Measurements from ENCODE around the gene TMEM14B. TPM values are rescaled to one million over a fixed set of nuclear protein-coding genes. Genes with fewer than 3 reads are reported as not detected.

The TMEM14B gene
- total RNA-seq, 1 experiment from 2014 or later, result 168 TPM

- POLR2A ChIA-PET (ENCODE audit: unreplicated experiment), result no interaction called here
- TF ChIP-seq EZH2 (IDR thresholded peaks at IDR 0.05; ENCODE audit: low read depth), result no peak
- H3K4me1 ChIP-seq (replicated peaks; ENCODE audit: insufficient read depth), result no peaks in the 10 kb centered on the region
- no peak overlapping the region for H2AFZ ChIP-seq
- H3K4me2 ChIP-seq, result no peak overlapping the region
- H3K9me3 ChIP-seq (ENCODE audit: insufficient read depth, low read depth), result no peaks in the 10 kb centered on the region
- intact Hi-C loops (cut with micrococcal nuclease; ENCODE audit: unreplicated experiment), result no loop called here
- H3K27ac ChIP-seq, result no peak overlapping the region
- no peaks in the 10 kb centered on the region for H3K9me2 ChIP-seq (ENCODE audit: insufficient read depth)
- BruUV-seq (replicated peaks), result no TSS peak
- H3K27me3 ChIP-seq (ENCODE audit: insufficient read depth, low read depth), result no peaks in the 10 kb centered on the region
- H3K4me3 ChIP-seq, result no peak overlapping the region
- no peaks in the 10 kb centered on the region for H4K20me1 ChIP-seq (ENCODE audit: insufficient read depth)
- H3K79me2 ChIP-seq (ENCODE audit: low read depth), result no peaks in the 10 kb centered on the region
- no peaks in the 10 kb centered on the region for H3K36me3 ChIP-seq (ENCODE audit: low read depth)
- DNase-seq, result no peak
- CTCF ChIA-PET, result no interaction called here
- H3F3A ChIP-seq (ENCODE audit: insufficient read depth, low read depth), result no peaks in the 10 kb centered on the region
Observed at GRCh38 chr6:10794239-10794638, 46.6 kb downstream of the TMEM14B start.

- no peak overlapping the region for H2AFZ ChIP-seq
- DNase-seq, result peak; percentile 7 to 70
- H3F3A ChIP-seq (ENCODE audit: insufficient read depth, low read depth), result no peaks in the 10 kb centered on the region
- H3K9me3 ChIP-seq (ENCODE audit: insufficient read depth, low read depth), result no peaks in the 10 kb centered on the region
- H4K20me1 ChIP-seq (ENCODE audit: insufficient read depth), result no peaks in the 10 kb centered on the region
- H3K4me2 ChIP-seq, result peak overlapping the region; percentile 50
- H3K27me3 ChIP-seq (ENCODE audit: insufficient read depth, low read depth), result no peaks in the 10 kb centered on the region
- peak overlapping the region; percentile 41; the same call in 1 of the 2 replicates for H3K27ac ChIP-seq
- no peaks in the 10 kb centered on the region for H3K36me3 ChIP-seq (ENCODE audit: low read depth)
- H3K79me2 ChIP-seq (ENCODE audit: low read depth), result no peaks in the 10 kb centered on the region
- intact Hi-C loops (cut with micrococcal nuclease; ENCODE audit: unreplicated experiment), result loop anchor here (1.0 to 10.0 kb wide), 7 partner anchors 85 to 774 kb away; partner anchors contain the start of genes C6orf52 and PAK1IP1
- ChIA-PET POLR2A (ENCODE audit: unreplicated experiment) (interaction anchor here (0.6 kb wide), 2 partner anchors 272 to 321 kb away, joined by 5 to 7 read pairs; no protein-coding TSS in a partner anchor), CTCF (interaction anchor here (0.6 to 1.6 kb wide), 4 partner anchors 67 to 322 kb away, joined by 4 to 10 read pairs (median 6); no protein-coding TSS in a partner anchor)
- no peak overlapping the region for H3K4me3 ChIP-seq
- H3K4me1 ChIP-seq (replicated peaks; ENCODE audit: insufficient read depth), result peaks cover 8% of the 10 kb centered on the region
- no peak for TF ChIP-seq CTCF (conservative IDR thresholded peaks at IDR 0.05)
- no peak for TF ChIP-seq EZH2 (IDR thresholded peaks at IDR 0.05; ENCODE audit: low read depth)
- BruUV-seq (replicated peaks), result no TSS peak
- H3K9me2 ChIP-seq (ENCODE audit: insufficient read depth), result no peaks in the 10 kb centered on the region
Observed at GRCh38 chr6:10800810-10801209, 53.2 kb downstream of the TMEM14B start.

- H3K79me2 ChIP-seq (ENCODE audit: low read depth), result no peaks in the 10 kb centered on the region
- no peak overlapping the region for H2AFZ ChIP-seq
- H3K27ac ChIP-seq, result no peak overlapping the region
- ChIA-PET POLR2A (ENCODE audit: unreplicated experiment) (interaction anchor here (0.6 kb wide), 2 partner anchors 322 to 323 kb away, joined by 7 to 20 read pairs; no protein-coding TSS in a partner anchor), CTCF (interaction anchor here (0.6 to 1.6 kb wide), 4 partner anchors 68 to 323 kb away, joined by 4 to 10 read pairs (median 4); no protein-coding TSS in a partner anchor)
- H4K20me1 ChIP-seq (ENCODE audit: insufficient read depth), result no peaks in the 10 kb centered on the region
- H3K4me3 ChIP-seq, result no peak overlapping the region
- peak overlapping the region; percentile 50 for H3K4me2 ChIP-seq
- no peaks in the 10 kb centered on the region for H3K36me3 ChIP-seq (ENCODE audit: low read depth)
- H3K9me3 ChIP-seq (ENCODE audit: insufficient read depth, low read depth), result no peaks in the 10 kb centered on the region
- H3K27me3 ChIP-seq (ENCODE audit: insufficient read depth, low read depth), result no peaks in the 10 kb centered on the region
- intact Hi-C loops (cut with micrococcal nuclease; ENCODE audit: unreplicated experiment), result loop anchor here (1.0 to 10.0 kb wide), 7 partner anchors 85 to 773 kb away; partner anchors contain the start of genes C6orf52 and PAK1IP1
- TF ChIP-seq CTCF (conservative IDR thresholded peaks at IDR 0.05) (peak; percentile 94), EZH2 (IDR thresholded peaks at IDR 0.05; ENCODE audit: low read depth) (no peak)
- no peaks in the 10 kb centered on the region for H3F3A ChIP-seq (ENCODE audit: insufficient read depth, low read depth)
- H3K4me1 ChIP-seq (replicated peaks; ENCODE audit: insufficient read depth), result peaks cover 8% of the 10 kb centered on the region
- no TSS peak for BruUV-seq (replicated peaks)
- peak; percentile 38 to 66 for DNase-seq
- no peaks in the 10 kb centered on the region for H3K9me2 ChIP-seq (ENCODE audit: insufficient read depth)
Observed at GRCh38 chr6:10801224-10801848, 53.7 kb downstream of the TMEM14B start.

Other genes starting within 250 kb of the TMEM14B start
- gene GCNT2, start 226.5 kb upstream of the TMEM14B start, total RNA-seq (2021), result 28.4 and 35.7 TPM in 2 replicates
- 6.1 and 6.2 TPM in 2 replicates for gene C6orf52, start 53.2 kb upstream of the TMEM14B start, total RNA-seq (2021)
- 14.3 and 15.2 TPM in 2 replicates for gene PAK1IP1, start 52.8 kb upstream of the TMEM14B start, total RNA-seq (2021)
- gene TMEM14C, start 24.7 kb upstream of the TMEM14B start, total RNA-seq (2021), result 154 and 166 TPM in 2 replicates
- 0.85 and 1.6 TPM in 2 replicates for gene MAK, start 90.7 kb downstream of the TMEM14B start, total RNA-seq (2021)
- gene GCM2, start 134.2 kb downstream of the TMEM14B start, total RNA-seq (2021), result not detected in 2 replicates
- 12.6 and 15.7 TPM in 2 replicates for gene SYCP2L, start 139.2 kb downstream of the TMEM14B start, total RNA-seq (2021)

All from PC-9 (cell line).